Stimulated activated CD8-positive, alpha-beta memory T cell treated with anti-CD3 and anti-CD28 coated beads, Interleukin-12 subunit alpha, Interleukin-12 subunit beta, amount 100 ng/mL, for 4 hours (primary cell): Measurements from ENCODE around the gene ALB.
"Not testable (repeated sequence)": the region's sequence is repeated elsewhere in the genome, so short reads cannot be mapped to it uniquely, and the experiment has no call there.

Source experiments
- DNase-seq: peaks from one replicate; pipeline ENCODE4 v3.0.0-alpha.2; 2020; ENCODE audit warnings: low read depth

The ALB gene

DNA sequence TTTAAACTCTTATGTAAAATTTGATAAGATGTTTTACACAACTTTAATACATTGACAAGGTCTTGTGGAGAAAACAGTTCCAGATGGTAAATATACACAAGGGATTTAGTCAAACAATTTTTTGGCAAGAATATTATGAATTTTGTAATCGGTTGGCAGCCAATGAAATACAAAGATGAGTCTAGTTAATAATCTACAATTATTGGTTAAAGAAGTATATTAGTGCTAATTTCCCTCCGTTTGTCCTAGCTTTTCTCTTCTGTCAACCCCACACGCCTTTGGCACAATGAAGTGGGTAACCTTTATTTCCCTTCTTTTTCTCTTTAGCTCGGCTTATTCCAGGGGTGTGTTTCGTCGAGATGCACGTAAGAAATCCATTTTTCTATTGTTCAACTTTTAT, at the start of gene ALB:
Gene ALB, plus strand, starts transcription at position 246 of the 400 bp plus-strand sequence. Its CDS starts 41 bp downstream, at position 287.
- DNase-seq, result no peak

GRCh38 chr4:73357174-73357573, 46.9 kb upstream of the ALB start:
- DNase-seq, result not testable (repeated sequence)

- DNase-seq, result not testable (repeated sequence)
These were observed 34.4 kb upstream of the ALB start for GRCh38 chr4:73369506-73370199.

DNA sequence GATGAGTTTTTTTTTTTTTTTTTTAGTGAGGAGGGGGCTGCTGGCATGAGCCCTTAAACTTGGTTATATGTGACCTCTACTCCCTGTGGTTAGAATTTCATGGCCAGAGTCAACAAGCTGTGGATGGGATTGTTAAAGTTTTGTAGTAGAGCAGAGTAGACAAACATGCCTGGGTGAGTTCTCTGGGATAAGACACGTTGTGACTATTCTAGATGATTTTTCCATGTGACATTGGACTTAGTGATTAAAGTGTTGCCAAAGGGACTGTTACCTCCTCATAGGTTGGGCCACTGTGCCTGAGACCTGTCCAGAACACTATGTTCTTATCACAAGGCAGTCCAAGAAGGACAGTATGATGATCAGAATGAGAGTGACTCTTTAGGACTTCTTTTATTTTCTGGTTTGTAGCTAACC, 28.8 kb upstream of the ALB start:
- DNase-seq, result no peak

GRCh38 chr4:73376251-73376650, 27.8 kb upstream of the ALB start:
- DNase-seq, result no peak

DNA sequence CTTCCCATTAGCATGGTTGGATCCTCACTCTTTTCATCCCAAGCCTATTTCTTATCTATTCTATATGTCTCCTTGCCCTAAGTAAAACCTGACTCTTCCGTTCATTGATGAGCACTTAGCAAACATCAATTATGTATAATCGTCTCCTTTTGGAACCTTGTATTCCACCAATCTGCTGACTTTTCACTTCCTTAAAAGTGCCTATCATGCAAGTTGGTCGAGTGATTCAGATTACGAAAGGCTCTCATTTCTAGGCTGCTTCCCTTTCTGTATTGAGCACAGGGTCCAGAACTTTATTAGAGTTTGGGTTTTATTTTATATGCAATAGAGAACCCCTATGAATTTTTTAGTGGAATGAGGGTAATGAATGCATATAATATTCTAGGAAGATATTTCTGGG, 27.1 kb upstream of the ALB start:
- DNase-seq, result no peak

- no peak for DNase-seq
These were observed 25.2 kb upstream of the ALB start for GRCh38 chr4:73378887-73379286.

- DNase-seq, result no peak
These were observed 24.1 kb upstream of the ALB start for GRCh38 chr4:73379946-73380345.

GRCh38 chr4:73381214-73381613, 22.9 kb upstream of the ALB start:
- no peak for DNase-seq

- DNase-seq, result no peak
These were observed 20.6 kb upstream of the ALB start for GRCh38 chr4:73383452-73383851.

DNA sequence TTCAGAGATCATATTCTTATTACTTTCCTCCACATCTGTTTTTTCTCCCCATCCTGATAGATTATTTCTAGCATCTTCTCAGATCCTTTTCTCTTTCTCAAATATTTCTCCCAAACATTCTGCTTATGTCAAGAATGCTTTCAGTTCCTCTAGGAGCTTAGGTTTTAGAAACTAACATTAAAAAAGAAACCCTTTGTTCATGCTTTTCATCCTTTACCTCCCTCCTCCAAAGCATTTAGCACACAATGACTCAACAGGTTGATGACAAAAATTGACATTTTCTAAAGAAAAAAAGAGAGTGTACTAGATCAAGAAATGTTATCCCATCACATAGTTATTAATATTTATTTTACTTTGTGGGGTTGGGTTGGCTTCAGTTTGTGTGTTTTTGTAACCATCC, 16.5 kb upstream of the ALB start:
- no peak for DNase-seq

GRCh38 chr4:73388887-73389286, 15.2 kb upstream of the ALB start:
- DNase-seq, result no peak

- DNase-seq, result not testable (repeated sequence)
These were observed 14.4 kb upstream of the ALB start for GRCh38 chr4:73389663-73390062.

GRCh38 chr4:73391774-73392173, 12.3 kb upstream of the ALB start:
- DNase-seq, result no peak

- DNase-seq, result no peak
These were observed 11.2 kb upstream of the ALB start for GRCh38 chr4:73392936-73393335.

DNA sequence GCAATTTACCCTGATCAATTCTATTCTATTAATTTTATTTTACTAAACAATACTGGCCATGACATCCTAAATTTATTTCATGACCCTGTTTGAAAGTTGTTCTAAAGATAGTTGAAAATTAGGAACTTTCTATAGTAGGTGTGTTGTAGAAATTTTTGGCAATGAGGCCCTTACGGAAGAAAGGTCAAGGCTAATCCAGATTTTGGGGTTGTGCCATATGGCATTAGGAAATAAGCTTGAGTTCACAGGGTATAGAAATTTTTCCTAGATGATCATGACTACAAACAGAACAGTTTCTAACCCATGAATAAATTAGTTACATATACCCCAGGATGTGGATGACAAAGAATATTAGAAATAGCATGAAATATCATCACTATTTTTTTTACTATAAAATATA, 7.8 kb upstream of the ALB start:
- DNase-seq, result no peak

GRCh38 chr4:73396993-73397972, 6.8 kb upstream of the ALB start:
- no peak for DNase-seq

DNA sequence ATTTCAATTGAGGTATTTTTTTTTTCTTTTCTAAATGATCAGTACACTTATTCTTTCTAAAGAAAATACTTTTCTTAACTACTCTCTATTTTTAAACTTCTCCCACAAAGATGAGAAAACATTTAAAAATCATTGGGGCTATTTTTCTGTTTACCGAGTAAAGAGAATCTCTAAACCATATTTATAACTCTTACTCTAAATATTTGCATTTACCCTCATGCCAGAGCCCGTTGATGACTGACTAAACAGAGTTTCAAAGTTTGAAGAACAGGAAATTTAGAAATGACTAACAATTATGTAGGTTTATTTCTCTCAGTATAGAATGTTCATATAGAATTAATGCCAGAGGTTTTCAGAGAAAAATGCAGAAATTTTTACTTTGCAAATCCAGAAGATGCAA, 2.7 kb upstream of the ALB start:
- no peak for DNase-seq

DNA sequence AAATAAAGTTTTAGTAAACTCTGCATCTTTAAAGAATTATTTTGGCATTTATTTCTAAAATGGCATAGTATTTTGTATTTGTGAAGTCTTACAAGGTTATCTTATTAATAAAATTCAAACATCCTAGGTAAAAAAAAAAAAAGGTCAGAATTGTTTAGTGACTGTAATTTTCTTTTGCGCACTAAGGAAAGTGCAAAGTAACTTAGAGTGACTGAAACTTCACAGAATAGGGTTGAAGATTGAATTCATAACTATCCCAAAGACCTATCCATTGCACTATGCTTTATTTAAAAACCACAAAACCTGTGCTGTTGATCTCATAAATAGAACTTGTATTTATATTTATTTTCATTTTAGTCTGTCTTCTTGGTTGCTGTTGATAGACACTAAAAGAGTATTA, 370 bp downstream of the ALB start:
- no peak for DNase-seq

DNA sequence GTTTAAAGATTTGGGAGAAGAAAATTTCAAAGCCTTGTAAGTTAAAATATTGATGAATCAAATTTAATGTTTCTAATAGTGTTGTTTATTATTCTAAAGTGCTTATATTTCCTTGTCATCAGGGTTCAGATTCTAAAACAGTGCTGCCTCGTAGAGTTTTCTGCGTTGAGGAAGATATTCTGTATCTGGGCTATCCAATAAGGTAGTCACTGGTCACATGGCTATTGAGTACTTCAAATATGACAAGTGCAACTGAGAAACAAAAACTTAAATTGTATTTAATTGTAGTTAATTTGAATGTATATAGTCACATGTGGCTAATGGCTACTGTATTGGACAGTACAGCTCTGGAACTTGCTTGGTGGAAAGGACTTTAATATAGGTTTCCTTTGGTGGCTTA, 1.1 kb downstream of the ALB start:
- no peak for DNase-seq

DNA sequence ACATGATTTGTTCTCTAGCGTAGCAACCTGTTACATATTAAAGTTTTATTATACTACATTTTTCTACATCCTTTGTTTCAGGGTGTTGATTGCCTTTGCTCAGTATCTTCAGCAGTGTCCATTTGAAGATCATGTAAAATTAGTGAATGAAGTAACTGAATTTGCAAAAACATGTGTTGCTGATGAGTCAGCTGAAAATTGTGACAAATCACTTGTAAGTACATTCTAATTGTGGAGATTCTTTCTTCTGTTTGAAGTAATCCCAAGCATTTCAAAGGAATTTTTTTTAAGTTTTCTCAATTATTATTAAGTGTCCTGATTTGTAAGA, 2.4 kb downstream of the ALB start:
- no peak for DNase-seq

- DNase-seq, result no peak
These were observed 3.2 kb downstream of the ALB start for GRCh38 chr4:73407227-73407673.

GRCh38 chr4:73408181-73408867, 4.2 kb downstream of the ALB start:
- no peak for DNase-seq
